Measurements from ENCODE around the gene CNGA3. TPM values are rescaled to one million over a fixed set of nuclear protein-coding genes. Genes with fewer than 3 reads are reported as not detected.

The CNGA3 gene
- total RNA-seq, 1 donor from 2014 or later: 0.21 TPM

DNA sequence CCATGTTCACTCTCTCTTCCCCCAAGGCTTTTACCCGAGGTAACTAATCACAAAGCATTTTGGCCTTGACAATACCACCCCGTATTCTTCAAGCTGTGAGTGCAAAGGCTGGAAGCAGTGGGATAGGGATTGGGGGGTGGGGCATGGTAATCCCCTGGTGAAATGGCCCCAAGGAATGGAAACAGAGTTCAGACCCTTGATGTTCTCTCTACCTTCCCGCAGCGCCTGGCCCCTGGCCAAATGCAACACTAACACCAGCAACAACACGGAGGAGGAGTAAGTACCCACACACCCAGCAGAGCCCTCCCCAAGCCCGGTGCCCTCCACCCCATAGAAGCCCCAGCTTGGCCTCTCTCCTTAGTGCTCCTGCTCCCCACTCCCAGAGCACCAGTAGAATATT lies 36.9 kb downstream of the CNGA3 start:
- H3K36me3 ChIP-seq (ENCODE audit: control insufficient read depth, insufficient read depth, low read length): no peaks in the 10 kb centered on the region
- TF ChIP-seq, protein P1, sequence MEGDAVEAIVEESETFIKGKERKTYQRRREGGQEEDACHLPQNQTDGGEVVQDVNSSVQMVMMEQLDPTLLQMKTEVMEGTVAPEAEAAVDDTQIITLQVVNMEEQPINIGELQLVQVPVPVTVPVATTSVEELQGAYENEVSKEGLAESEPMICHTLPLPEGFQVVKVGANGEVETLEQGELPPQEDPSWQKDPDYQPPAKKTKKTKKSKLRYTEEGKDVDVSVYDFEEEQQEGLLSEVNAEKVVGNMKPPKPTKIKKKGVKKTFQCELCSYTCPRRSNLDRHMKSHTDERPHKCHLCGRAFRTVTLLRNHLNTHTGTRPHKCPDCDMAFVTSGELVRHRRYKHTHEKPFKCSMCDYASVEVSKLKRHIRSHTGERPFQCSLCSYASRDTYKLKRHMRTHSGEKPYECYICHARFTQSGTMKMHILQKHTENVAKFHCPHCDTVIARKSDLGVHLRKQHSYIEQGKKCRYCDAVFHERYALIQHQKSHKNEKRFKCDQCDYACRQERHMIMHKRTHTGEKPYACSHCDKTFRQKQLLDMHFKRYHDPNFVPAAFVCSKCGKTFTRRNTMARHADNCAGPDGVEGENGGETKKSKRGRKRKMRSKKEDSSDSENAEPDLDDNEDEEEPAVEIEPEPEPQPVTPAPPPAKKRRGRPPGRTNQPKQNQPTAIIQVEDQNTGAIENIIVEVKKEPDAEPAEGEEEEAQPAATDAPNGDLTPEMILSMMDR (IDR thresholded peaks at IDR 0.05; ENCODE audit: insufficient read depth, low read length, poor library complexity, severe bottlenecking): no peak
- no peak overlapping the region for H3K4me3 ChIP-seq (ENCODE audit: low read depth, low read length)
- DNase-seq (ENCODE audit: low read depth): no peak
- peaks cover 10% of the 10 kb centered on the region for H3K27me3 ChIP-seq (ENCODE audit: control insufficient read depth, insufficient read depth, low read length)

DNA sequence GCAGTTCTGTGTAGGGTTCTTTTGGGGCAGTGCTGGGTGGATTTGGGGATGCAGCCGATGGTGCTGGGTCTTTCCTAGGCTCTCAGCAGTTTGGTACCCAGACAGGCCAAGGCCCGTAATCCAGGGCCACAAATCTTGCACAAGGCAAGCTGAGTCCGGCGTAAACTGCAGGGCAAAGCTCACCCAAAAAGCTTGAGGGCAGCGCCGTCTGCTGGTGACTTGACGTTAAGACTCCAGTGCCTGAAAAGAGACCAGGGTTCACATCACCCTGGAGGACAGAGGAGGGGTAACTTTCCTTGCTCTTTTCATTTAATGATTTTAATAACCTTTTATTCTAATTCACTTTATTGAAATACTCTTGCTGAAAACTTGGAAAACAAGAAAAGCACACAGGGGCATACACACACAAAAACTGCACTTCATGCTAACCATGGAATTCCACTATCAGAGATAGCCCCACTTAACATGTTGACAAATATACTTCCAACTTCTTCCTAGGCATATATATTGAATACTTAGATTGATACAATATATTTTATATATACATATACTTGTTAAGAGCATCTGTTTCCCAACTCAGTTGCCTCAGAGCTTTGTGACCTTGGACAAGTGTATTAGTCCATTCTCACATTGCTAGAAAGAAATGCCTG lies 38.9 kb downstream of the CNGA3 start:
- TF ChIP-seq, protein P1 (IDR thresholded peaks at IDR 0.05; ENCODE audit: insufficient read depth, low read length, poor library complexity, severe bottlenecking): peak; percentile 99
- no peak overlapping the region for H3K4me3 ChIP-seq (ENCODE audit: low read depth, low read length)

GRCh38 chr2:98387478-98387877 lies 41.2 kb downstream of the CNGA3 start:
- no peak for DNase-seq (ENCODE audit: low read depth)
- Histone ChIP-seq H3K4me3 (ENCODE audit: low read depth, low read length) (no peak overlapping the region), H3K36me3 (ENCODE audit: control insufficient read depth, insufficient read depth, low read length) (no peaks in the 10 kb centered on the region), H3K27me3 (ENCODE audit: control insufficient read depth, insufficient read depth, low read length) (peaks cover 6% of the 10 kb centered on the region)
- TF ChIP-seq, protein P1 (IDR thresholded peaks at IDR 0.05; ENCODE audit: insufficient read depth, low read length, poor library complexity, severe bottlenecking): no peak

More for the DNA sequence above, 38.9 kb downstream of the CNGA3 start:
- no peaks in the 10 kb centered on the region for H3K36me3 ChIP-seq (ENCODE audit: control insufficient read depth, insufficient read depth, low read length)
- peak; percentile 18 for DNase-seq (ENCODE audit: low read depth)
- H3K27me3 ChIP-seq (ENCODE audit: control insufficient read depth, insufficient read depth, low read length): peaks cover 6% of the 10 kb centered on the region

DNA sequence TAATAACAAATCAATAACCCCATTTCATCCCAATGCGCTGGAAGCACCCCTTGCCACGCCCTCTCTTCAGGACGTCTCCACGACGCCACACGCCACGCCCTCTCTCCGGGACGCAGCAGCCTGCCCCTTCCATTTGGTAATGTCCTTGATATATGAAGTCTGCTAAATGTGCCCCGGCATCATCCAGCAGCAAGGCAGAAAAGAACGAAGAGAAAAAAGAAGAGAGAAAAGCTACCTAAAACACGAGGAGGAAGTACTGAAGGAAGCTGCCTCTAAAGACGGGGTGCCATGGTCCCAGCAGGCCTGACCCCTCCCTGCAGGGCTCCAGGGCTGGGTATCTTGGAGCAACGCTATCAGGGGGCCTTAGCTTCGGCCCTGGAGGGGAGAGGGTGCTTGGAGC lies 41.8 kb downstream of the CNGA3 start:
- no peak for DNase-seq (ENCODE audit: low read depth)
- peaks cover 3% of the 10 kb centered on the region for H3K27me3 ChIP-seq (ENCODE audit: control insufficient read depth, insufficient read depth, low read length)
- no peak overlapping the region for H3K4me3 ChIP-seq (ENCODE audit: low read depth, low read length)
- TF ChIP-seq, protein P1 (IDR thresholded peaks at IDR 0.05; ENCODE audit: insufficient read depth, low read length, poor library complexity, severe bottlenecking): no peak
- H3K36me3 ChIP-seq (ENCODE audit: control insufficient read depth, insufficient read depth, low read length): no peaks in the 10 kb centered on the region

- H3K27me3 ChIP-seq (ENCODE audit: control insufficient read depth, insufficient read depth, low read length): no peaks in the 10 kb centered on the region
- no peak for DNase-seq (ENCODE audit: low read depth)
Observed at GRCh38 chr2:98388601-98389250, 42.5 kb downstream of the CNGA3 start.

More at GRCh38 chr2:98388601-98389250, 42.5 kb downstream of the CNGA3 start:
- Histone ChIP-seq H3K36me3 (ENCODE audit: control insufficient read depth, insufficient read depth, low read length) (no peaks in the 10 kb centered on the region), H3K4me3 (ENCODE audit: low read depth, low read length) (no peak overlapping the region)
- TF ChIP-seq, protein P1 (IDR thresholded peaks at IDR 0.05; ENCODE audit: insufficient read depth, low read length, poor library complexity, severe bottlenecking): no peak
